B cell (primary cell): ENCODE data around the gene ARID4B. TPM values are rescaled to one million over a fixed set of nuclear protein-coding genes. Genes with fewer than 3 reads are reported as not detected.

Source experiments
- ATAC-seq: fragments of 200-7000 bp; cut with Tn5 transposase; one replicate; pipeline ENCODE4 v1.10.0; 2021; ENCODE audit warnings: low read depth, mild to moderate bottlenecking, moderate number of reproducible peaks, moderate library complexity
- CTCF ChIA-PET: fragments of 350-600 bp; sonication (Branson Sonifier 250); formaldehyde crosslinking; loops from one replicate; lab custom pipeline; 2021; ENCODE audit warnings: antibody characterized with exemption, inconsistent platforms; lab: Charles Lee
- POLR2A ChIA-PET: fragments of 350-600 bp; sonication (Branson Sonifier 250); formaldehyde crosslinking; loops from one replicate; lab custom pipeline; 2021; ENCODE audit warnings: antibody characterized with exemption; lab: Charles Lee
- DNase-seq: peaks from one replicate; pipeline ENCODE4 v3.0.0; 2013
- H2AFZ ChIP-seq: 2 replicates; pipeline ENCODE4 v1.6.1; 2012; ENCODE audit warnings: mild to moderate bottlenecking, low read depth, low read length; ENCODE audit not compliant: insufficient read depth, poor library complexity, severe bottlenecking
- H3K27ac ChIP-seq, 2 donors: 1 replicate in 1 of 2; 2 replicates in 1 of 2; pipeline ENCODE4 v1.5.1; 2012 to 2013; ENCODE audit warnings: low read length in 2 of 2, mild to moderate bottlenecking in 2 of 2, moderate library complexity in 1 of 2
- H3K27me3 ChIP-seq, 4 experiments: fragments of 200-600 bp in 1 of 4; sonication (generic) in 1 of 4; replicated peaks in 1 of 4; 1 replicate in 2 of 4; 2 replicates in 2 of 4; pipeline versions ENCODE4 v1.6.1 to v1.7.0; 2013 to 2016; ENCODE audit warnings: low read length in 3 of 4, mild to moderate bottlenecking in 2 of 4, mixed read lengths in 1 of 4, moderate library complexity in 1 of 4; ENCODE audit not compliant: insufficient read depth in 4 of 4, control insufficient read depth in 3 of 4; ENCODE audit errors: control extremely low read depth in 1 of 4
- H3K36me3 ChIP-seq, 2 experiments: replicated peaks in 1 of 2; 1 replicate in 1 of 2; 2 replicates in 1 of 2; pipeline versions ENCODE4 v1.6.1 to v1.7.1; 2013; ENCODE audit warnings: low read length in 1 of 2; ENCODE audit not compliant: insufficient read depth in 2 of 2, control insufficient read depth in 1 of 2; ENCODE audit errors: control extremely low read depth in 1 of 2, extremely low read depth in 1 of 2
- H3K4me1 ChIP-seq, 2 donors: fragments of 200-600 bp in 1 of 2; sonication (generic) in 1 of 2; 1 replicate in 1 of 2; 2 replicates in 1 of 2; pipeline versions ENCODE4 v1.5.1 to v1.6.1; 2013 to 2017; ENCODE audit warnings: low read length in 2 of 2; ENCODE audit not compliant: control insufficient read depth in 2 of 2, insufficient read depth in 2 of 2
- H3K4me2 ChIP-seq: replicated peaks from 2 replicates; pipeline ENCODE3; 2012; ENCODE audit warnings: mild to moderate bottlenecking, low read depth, low read length; ENCODE audit not compliant: poor library complexity, severe bottlenecking
- H3K4me3 ChIP-seq, 5 experiments: fragments of 200-600 bp in 1 of 5; sonication (generic) in 1 of 5; 1 replicate in 3 of 5; 2 replicates in 2 of 5; pipeline versions ENCODE4 v1.5.1 to v1.7.0; 2011 to 2016; ENCODE audit warnings: low read length in 4 of 5, mild to moderate bottlenecking in 4 of 5, low read depth in 2 of 5, control low read depth in 1 of 5, moderate library complexity in 1 of 5; ENCODE audit not compliant: insufficient read depth in 1 of 5; ENCODE audit errors: control extremely low read depth in 1 of 5, extremely low read depth in 1 of 5
- H3K79me2 ChIP-seq: fragments of 200-600 bp; sonication (generic); one replicate; pipeline ENCODE4 v1.6.0; 2016; ENCODE audit warnings: low read length; ENCODE audit not compliant: control insufficient read depth, insufficient read depth
- H3K9ac ChIP-seq: fragments of 200-600 bp; sonication (generic); 2 replicates; pipeline ENCODE4 v1.6.1; 2017; ENCODE audit warnings: mild to moderate bottlenecking, low read length, moderate library complexity
- H3K9me3 ChIP-seq, 3 donors: one replicate each; pipeline versions ENCODE4 v1.6.1 to v1.7.1; 2013; ENCODE audit warnings: low read length in 2 of 3; ENCODE audit not compliant: control insufficient read depth in 2 of 3, insufficient read depth in 1 of 3; ENCODE audit errors: control extremely low read depth in 1 of 3
- H4K20me1 ChIP-seq: 2 replicates; pipeline ENCODE4 v1.6.0; 2012; ENCODE audit warnings: mild to moderate bottlenecking, low read length; ENCODE audit not compliant: insufficient read depth, control insufficient read depth, poor library complexity, severe bottlenecking
- H3K27ac Mint-ChIP-seq: one replicate; pipeline ENCODE4 v1.8.0; 2021; ENCODE audit warnings: mixed read lengths
- H3K27me3 Mint-ChIP-seq: one replicate; pipeline ENCODE4 v1.8.0; 2021; ENCODE audit warnings: mixed read lengths
- H3K4me1 Mint-ChIP-seq: one replicate; pipeline ENCODE4 v1.8.0; 2021; ENCODE audit warnings: mixed read lengths
- H3K4me3 Mint-ChIP-seq: one replicate; pipeline ENCODE4 v1.8.0; 2021; ENCODE audit warnings: mixed read lengths
- H3K9me3 Mint-ChIP-seq: one replicate; pipeline ENCODE4 v1.8.0; 2022; ENCODE audit warnings: mixed read lengths; ENCODE audit not compliant: insufficient read depth
- EZH2 ChIP-seq: IDR thresholded peaks from 2 replicates; pipeline ENCODE4 v1.6.1; 2012; ENCODE audit warnings: borderline replicate concordance, low read depth, mild to moderate bottlenecking, moderate library complexity, low read length; ENCODE audit not compliant: insufficient read depth, poor library complexity, severe bottlenecking
- WGBS: methylation state at CpG from one replicate; pipeline ENCODE4 v1.1.5; 2013; ENCODE audit warnings: missing lambda C conversion rate; ENCODE audit not compliant: insufficient coverage; 5-methylcytosine and 5-hydroxymethylcytosine counted together
- intact Hi-C: fragments of 100-400 bp; cut with micrococcal nuclease; formaldehyde crosslinking; loops from one replicate; pipeline ENCODE4 v1.10.0; 2022
- polyA plus RNA-seq: library from polyadenylated mRNA; depleted of rRNA; stranded (reverse); fragments of >200 nt; gene quantifications from 2 replicates; pipeline ENCODE4 v1.2.3, GENCODE V29; 2012
- total RNA-seq, 2 donors: library from RNA; stranded (reverse); fragments of 120-200 nt in 1 of 2; gene quantifications; 1 replicate in 1 of 2; 2 replicates in 1 of 2; pipeline versions ENCODE4 v1.2.3 to v1.2.4, GENCODE V29; 2013 to 2022
- TF ChIP-seq, protein P1 (sequence below): fragments of 200-600 bp; IDR thresholded peaks from one replicate; pipeline ENCODE4 v1.8.0; 2022; ENCODE audit warnings: antibody characterized with exemption, mild to moderate bottlenecking

The ARID4B gene
- total and polyA plus RNA-seq, 2 donors (not counting 1 experiment from before 2014, with no cell fraction given) = 13.2 to 110 TPM

DNA sequence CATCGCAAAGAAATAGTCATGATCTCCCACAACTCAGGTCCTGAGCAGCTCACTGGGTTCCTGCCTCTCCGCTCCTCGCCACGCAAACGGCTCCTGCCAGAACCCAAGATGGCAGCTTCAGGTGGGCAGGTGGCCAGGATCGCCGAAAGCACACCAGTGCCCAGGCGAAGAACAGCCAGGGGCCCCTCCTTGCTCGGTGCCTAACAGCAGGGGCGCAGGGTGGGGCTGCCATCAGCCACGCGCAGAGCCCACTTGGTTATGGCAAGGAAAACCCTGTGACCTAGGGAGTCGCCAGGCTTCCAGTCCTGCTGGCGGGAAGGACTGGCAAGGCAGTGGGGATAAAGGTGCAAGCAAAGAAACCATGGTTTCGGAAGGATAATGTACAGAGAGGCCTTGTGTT lies 47.5 kb downstream of the ARID4B start:
- DNase-seq (no peak), ATAC-seq (no peak)
- ChIA-PET CTCF (interaction anchor here (1.9 kb wide), 1 partner anchor 136 kb away, joined by 5 read pairs; no protein-coding TSS in a partner anchor), POLR2A (no interaction called here)
- no peaks in the 10 kb centered on the region for H3K27me3 Mint-ChIP-seq
- TF ChIP-seq, protein P1, sequence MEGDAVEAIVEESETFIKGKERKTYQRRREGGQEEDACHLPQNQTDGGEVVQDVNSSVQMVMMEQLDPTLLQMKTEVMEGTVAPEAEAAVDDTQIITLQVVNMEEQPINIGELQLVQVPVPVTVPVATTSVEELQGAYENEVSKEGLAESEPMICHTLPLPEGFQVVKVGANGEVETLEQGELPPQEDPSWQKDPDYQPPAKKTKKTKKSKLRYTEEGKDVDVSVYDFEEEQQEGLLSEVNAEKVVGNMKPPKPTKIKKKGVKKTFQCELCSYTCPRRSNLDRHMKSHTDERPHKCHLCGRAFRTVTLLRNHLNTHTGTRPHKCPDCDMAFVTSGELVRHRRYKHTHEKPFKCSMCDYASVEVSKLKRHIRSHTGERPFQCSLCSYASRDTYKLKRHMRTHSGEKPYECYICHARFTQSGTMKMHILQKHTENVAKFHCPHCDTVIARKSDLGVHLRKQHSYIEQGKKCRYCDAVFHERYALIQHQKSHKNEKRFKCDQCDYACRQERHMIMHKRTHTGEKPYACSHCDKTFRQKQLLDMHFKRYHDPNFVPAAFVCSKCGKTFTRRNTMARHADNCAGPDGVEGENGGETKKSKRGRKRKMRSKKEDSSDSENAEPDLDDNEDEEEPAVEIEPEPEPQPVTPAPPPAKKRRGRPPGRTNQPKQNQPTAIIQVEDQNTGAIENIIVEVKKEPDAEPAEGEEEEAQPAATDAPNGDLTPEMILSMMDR = no peak
- H3K4me3 ChIP-seq = no peak overlapping the region
- H3K27ac ChIP-seq = no peak overlapping the region
- no peak overlapping the region for H3K4me3 Mint-ChIP-seq
- H4K20me1 ChIP-seq = peaks cover 92% of the 10 kb centered on the region
- no peak overlapping the region for H3K27ac Mint-ChIP-seq
- H3K4me1 Mint-ChIP-seq = peaks cover 59% of the 10 kb centered on the region
- H2AFZ ChIP-seq = no peak overlapping the region
- H3K79me2 ChIP-seq = peaks cover 98% of the 10 kb centered on the region
- peaks cover 21 to 24% of the 10 kb centered on the region in 2 donors for H3K4me1 ChIP-seq
- no peaks in the 10 kb centered on the region for H3K9me3 Mint-ChIP-seq
- no peak overlapping the region for H3K9ac ChIP-seq
- WGBS = 95% methylated on average over 13 of the region's 15 CpGs
- intact Hi-C loops = no loop called here
- H3K36me3 ChIP-seq = no peaks in the 10 kb centered on the region
- H3K27me3 ChIP-seq = no peaks in the 10 kb centered on the region
- no peak overlapping the region for H3K4me2 ChIP-seq
- no peaks in the 10 kb centered on the region for H3K9me3 ChIP-seq

DNA sequence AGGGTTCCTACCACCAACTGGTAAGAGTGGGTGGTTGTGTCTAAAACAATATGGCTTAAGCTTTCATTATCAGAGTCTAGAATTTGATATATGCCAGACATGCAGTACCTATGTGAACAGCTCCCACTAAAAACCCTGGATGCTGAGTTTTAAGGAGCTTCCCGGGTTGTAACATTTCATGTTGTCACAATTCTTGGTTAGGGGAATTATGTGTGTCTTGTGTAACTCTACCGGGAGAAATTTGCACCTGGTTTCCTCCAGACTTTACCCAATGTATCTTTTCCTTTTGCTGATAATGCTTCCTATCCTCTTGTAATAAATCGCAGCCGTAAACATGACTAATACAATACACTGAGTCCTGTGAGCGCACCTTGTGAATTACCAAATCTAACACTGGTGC lies 48.3 kb downstream of the ARID4B start:
- CTCF ChIA-PET = interaction anchor here (1.9 kb wide), 1 partner anchor 137 kb away, joined by 5 read pairs; no protein-coding TSS in a partner anchor

More for the DNA sequence above, 48.3 kb downstream of the ARID4B start:
- Histone ChIP-seq H2AFZ (no peak overlapping the region), H3K9me3 (no peaks in the 10 kb centered on the region), H3K4me3 (no peak overlapping the region), H3K4me1 (peaks cover 29 to 32% of the 10 kb centered on the region in 2 donors), H4K20me1 (peaks cover 91% of the 10 kb centered on the region), H3K27me3 (no peaks in the 10 kb centered on the region), H3K27ac (peak overlapping the region in 1 of 2 donors; percentile 24), H3K36me3 (no peaks in the 10 kb centered on the region), H3K79me2 (peaks cover 98% of the 10 kb centered on the region), H3K9ac (no peak overlapping the region), H3K4me2 (no peak overlapping the region)
- no peaks in the 10 kb centered on the region for H3K27me3 Mint-ChIP-seq
- no peak for TF ChIP-seq EZH2
- peaks cover 63% of the 10 kb centered on the region for H3K4me1 Mint-ChIP-seq
- peak overlapping the region; percentile 2 for H3K27ac Mint-ChIP-seq
- POLR2A ChIA-PET = interaction anchor here (0.6 kb wide), 1 partner anchor 28 kb away, joined by 5 read pairs; no protein-coding TSS in a partner anchor
- WGBS = 70% methylated on average over 2 of the region's 5 CpGs
- intact Hi-C loops = loop anchor here (5.0 kb wide), 1 partner anchor 33 kb away; no protein-coding TSS in a partner anchor
- H3K9me3 Mint-ChIP-seq = no peaks in the 10 kb centered on the region
- ATAC-seq (no peak), DNase-seq (no peak)
- H3K4me3 Mint-ChIP-seq = no peak overlapping the region
